Measurements from ENCODE around the gene CYP26A1.

GRCh38 chr10:93090619-93091018 lies 16.9 kb downstream of the CYP26A1 start:
- TF ChIP-seq POLR2A (IDR thresholded peaks at IDR 0.05): no peak
- TF ChIP-seq, protein P1, sequence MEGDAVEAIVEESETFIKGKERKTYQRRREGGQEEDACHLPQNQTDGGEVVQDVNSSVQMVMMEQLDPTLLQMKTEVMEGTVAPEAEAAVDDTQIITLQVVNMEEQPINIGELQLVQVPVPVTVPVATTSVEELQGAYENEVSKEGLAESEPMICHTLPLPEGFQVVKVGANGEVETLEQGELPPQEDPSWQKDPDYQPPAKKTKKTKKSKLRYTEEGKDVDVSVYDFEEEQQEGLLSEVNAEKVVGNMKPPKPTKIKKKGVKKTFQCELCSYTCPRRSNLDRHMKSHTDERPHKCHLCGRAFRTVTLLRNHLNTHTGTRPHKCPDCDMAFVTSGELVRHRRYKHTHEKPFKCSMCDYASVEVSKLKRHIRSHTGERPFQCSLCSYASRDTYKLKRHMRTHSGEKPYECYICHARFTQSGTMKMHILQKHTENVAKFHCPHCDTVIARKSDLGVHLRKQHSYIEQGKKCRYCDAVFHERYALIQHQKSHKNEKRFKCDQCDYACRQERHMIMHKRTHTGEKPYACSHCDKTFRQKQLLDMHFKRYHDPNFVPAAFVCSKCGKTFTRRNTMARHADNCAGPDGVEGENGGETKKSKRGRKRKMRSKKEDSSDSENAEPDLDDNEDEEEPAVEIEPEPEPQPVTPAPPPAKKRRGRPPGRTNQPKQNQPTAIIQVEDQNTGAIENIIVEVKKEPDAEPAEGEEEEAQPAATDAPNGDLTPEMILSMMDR (IDR thresholded peaks at IDR 0.05): no peak

All from ovary (tissue), 3 donors.